GM12874 (cell line): ENCODE data around the gene C11orf24.

ENCODE experiments used
- TF ChIP-seq, protein P1 (sequence below): IDR thresholded peaks from 2 replicates; pipeline ENCODE4 v1.5.1; 2011; ENCODE audit warnings: low read depth, mild to moderate bottlenecking, control low read depth, low read length, moderate library complexity; ENCODE audit not compliant: insufficient read depth

The C11orf24 gene

GRCh38 chr11:68297052-68297378 lies 25.2 kb upstream of the C11orf24 start:
- TF ChIP-seq, protein P1, sequence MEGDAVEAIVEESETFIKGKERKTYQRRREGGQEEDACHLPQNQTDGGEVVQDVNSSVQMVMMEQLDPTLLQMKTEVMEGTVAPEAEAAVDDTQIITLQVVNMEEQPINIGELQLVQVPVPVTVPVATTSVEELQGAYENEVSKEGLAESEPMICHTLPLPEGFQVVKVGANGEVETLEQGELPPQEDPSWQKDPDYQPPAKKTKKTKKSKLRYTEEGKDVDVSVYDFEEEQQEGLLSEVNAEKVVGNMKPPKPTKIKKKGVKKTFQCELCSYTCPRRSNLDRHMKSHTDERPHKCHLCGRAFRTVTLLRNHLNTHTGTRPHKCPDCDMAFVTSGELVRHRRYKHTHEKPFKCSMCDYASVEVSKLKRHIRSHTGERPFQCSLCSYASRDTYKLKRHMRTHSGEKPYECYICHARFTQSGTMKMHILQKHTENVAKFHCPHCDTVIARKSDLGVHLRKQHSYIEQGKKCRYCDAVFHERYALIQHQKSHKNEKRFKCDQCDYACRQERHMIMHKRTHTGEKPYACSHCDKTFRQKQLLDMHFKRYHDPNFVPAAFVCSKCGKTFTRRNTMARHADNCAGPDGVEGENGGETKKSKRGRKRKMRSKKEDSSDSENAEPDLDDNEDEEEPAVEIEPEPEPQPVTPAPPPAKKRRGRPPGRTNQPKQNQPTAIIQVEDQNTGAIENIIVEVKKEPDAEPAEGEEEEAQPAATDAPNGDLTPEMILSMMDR = no peak

- TF ChIP-seq, protein P1 = no peak
These were observed 24.7 kb upstream of the C11orf24 start for GRCh38 chr11:68296344-68297051.

DNA sequence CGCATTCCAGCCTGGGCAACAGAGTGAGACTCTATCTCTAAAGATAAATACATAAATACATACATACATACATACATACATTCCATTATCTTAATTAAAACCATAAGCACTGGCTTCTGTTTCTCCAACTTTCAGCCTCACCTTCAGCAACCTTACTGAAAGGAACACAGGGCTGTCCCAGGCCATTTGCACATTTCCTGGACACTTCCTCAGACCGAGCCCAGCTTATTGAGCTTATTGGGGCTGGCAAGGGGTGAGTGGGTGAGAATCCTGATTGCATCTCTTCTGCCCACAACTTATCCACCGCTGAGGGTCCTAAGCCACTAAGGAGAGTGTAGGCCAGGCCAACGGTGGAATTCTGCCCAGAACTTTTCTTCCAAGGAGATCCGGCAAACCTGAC lies 24.2 kb upstream of the C11orf24 start:
- TF ChIP-seq, protein P1 = no peak

DNA sequence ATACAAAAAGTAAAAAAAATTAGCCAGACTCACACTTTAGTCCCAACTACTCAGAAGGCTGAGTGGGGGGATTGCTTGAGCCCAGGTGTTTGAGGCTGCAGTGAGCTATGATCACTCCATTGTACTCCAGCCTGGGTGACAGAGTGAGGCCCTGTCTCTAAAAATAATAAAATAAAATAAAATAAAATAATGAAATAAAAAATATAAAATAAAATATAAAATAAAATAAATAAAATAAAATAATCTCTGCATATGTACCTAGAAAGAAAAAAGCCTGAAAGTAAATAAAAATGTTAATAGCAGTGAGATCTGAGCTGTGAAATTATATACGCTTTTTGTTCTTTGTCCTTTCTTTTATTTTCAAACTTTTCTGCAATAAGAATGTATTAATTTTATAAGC lies 23.5 kb upstream of the C11orf24 start:
- TF ChIP-seq, protein P1 = no peak

- TF ChIP-seq, protein P1 = no peak
These were observed 21.9 kb upstream of the C11orf24 start for GRCh38 chr11:68293708-68294107.

DNA sequence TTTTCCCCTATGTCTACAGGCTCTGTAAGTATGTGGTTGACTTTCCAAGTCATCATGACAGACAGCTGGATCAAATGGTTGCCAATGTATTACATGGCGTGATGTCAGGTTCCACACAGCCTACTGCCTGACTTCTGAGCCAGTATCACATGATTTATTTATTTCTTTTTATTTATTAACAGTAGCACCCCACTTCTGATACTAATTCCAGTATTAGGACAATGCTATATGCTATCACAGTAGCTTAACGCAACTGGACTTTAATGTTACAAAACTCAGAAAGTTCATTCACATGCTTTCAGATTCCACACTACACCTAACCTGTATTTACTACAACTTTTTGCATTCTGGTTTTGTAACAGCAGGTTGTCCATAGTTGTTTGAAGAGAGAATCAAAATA lies 17.7 kb upstream of the C11orf24 start:
- TF ChIP-seq, protein P1 = no peak

DNA sequence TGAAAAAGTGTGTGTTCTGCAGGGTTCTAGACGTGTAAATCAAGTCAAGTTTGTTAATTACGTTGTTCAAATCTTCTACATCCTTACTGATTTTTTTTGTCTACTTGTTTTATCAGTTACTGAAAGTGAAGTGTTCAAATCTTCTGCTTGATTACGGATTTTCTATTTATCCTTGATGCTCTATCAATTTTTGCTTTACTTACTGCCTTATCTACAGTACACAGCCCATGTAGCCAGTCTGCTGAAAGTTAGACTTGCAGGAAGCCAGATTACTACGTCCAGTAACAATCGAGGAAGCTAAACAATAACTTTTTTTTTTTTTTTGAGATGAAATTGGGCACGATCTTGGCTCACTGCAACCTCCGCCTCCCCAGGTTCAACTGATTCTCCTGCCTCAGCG lies 15.6 kb upstream of the C11orf24 start:
- TF ChIP-seq, protein P1 = no peak
